ENCODE results near the gene CCL28.
"Not testable (repeated sequence)": the region's sequence is repeated elsewhere in the genome, so short reads cannot be mapped to it uniquely, and the experiment has no call there.

Gene CCL28

DNA sequence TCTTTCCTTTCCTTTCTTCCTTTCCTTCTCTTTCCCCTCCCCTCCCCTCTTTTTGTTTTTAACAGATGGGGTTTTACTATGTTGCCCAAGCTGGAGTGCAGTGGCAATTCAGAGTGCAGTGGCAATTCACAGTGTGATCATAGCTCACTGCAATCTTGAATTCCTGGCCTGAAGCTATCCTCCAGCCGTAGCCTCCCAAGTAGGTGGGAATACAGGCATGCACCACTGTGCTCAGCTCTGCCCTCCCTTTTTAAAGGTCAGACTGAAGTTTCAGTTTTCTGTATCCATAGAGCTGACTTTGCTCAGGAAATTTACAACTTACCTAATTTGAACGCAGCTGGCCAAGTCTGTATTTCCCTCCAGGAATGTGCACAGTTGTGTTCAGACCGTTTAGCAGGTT, 696 bp downstream of the CCL28 start:
- no peak for DNase-seq (ENCODE audit: low read depth)
- H3K4me3 ChIP-seq (ENCODE audit: low read depth, low read length): no peak overlapping the region
- TF ChIP-seq CTCF (IDR thresholded peaks at IDR 0.05; ENCODE audit: control insufficient read depth, extremely low read depth, insufficient read depth): no peak

- DNase-seq (ENCODE audit: low read depth): no peak
- H3K4me3 ChIP-seq (ENCODE audit: low read depth, low read length): no peak overlapping the region
- no peak for TF ChIP-seq CTCF (IDR thresholded peaks at IDR 0.05; ENCODE audit: control insufficient read depth, extremely low read depth, insufficient read depth)
These were observed 1.8 kb downstream of the CCL28 start for GRCh38 chr5:43410414-43410813.

GRCh38 chr5:43409809-43410271, 2.4 kb downstream of the CCL28 start:
- no peak overlapping the region for H3K4me3 ChIP-seq (ENCODE audit: low read depth, low read length)
- TF ChIP-seq CTCF (IDR thresholded peaks at IDR 0.05; ENCODE audit: control insufficient read depth, extremely low read depth, insufficient read depth): no peak
- no peak for DNase-seq (ENCODE audit: low read depth)

GRCh38 chr5:43402524-43403066, 9.6 kb downstream of the CCL28 start:
- DNase-seq (ENCODE audit: low read depth); H3K4me3 ChIP-seq (ENCODE audit: low read depth, low read length): not testable (repeated sequence)

GRCh38 chr5:43401827-43402226, 10.4 kb downstream of the CCL28 start:
- no peak overlapping the region for H3K4me3 ChIP-seq (ENCODE audit: low read depth, low read length)
- DNase-seq (ENCODE audit: low read depth): no peak
- peak; percentile 33 for TF ChIP-seq CTCF (IDR thresholded peaks at IDR 0.05; ENCODE audit: control insufficient read depth, extremely low read depth, insufficient read depth)

DNA sequence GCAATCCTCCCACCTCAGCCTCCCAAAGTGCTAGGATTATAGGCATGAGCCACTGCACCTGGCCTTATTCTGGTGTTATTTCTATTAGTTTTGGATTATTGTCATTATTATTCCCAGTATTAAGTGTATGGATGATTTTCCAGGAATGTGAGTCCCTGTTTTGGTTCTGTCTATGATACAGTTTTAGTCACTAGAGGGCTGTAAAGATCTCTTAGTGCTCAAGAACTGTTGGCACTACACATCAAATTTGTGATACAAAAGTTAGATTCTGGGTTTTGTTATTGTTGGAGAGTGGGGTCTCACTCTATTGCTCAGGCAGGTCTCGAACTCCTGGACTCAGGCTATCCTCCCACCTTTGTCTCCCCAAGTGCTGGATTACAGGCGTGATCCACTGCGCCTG, 12.1 kb downstream of the CCL28 start:
- no peak overlapping the region for H3K4me3 ChIP-seq (ENCODE audit: low read depth, low read length)
- peak; percentile 45 for TF ChIP-seq CTCF (IDR thresholded peaks at IDR 0.05; ENCODE audit: control insufficient read depth, extremely low read depth, insufficient read depth)
- no peak for DNase-seq (ENCODE audit: low read depth)

DNA sequence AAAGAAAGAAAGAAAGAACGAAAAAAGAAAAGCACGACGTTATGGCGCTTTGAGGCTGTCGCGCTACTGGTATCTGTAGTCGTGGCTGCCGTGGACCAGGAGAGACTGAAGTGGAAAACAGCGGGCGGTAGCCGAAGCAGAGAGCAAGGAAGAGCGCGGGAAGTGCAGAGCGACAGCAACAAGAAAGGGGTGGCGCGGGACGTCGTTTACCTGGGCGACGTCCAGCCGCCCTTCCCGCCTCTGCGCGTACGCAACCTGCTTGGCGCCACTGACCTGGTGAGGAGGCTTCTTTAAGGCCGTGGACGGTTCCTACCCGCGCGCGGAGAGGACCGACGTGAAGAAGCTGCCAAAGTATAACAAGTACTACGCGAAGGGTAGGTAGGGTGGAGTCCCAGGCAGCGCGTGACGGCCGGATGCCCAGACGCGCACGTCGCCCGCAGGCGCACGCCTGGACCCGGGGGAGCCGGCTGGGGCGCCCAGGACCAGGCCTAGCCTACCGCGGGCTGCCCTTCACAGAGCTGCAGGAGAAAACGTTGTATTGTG, 15.4 kb downstream of the CCL28 start:
- TF ChIP-seq CTCF (IDR thresholded peaks at IDR 0.05; ENCODE audit: control insufficient read depth, extremely low read depth, insufficient read depth): no peak
- DNase-seq (ENCODE audit: low read depth): no peak
- no peak overlapping the region for H3K4me3 ChIP-seq (ENCODE audit: low read depth, low read length)

Measured in LNCaP clone FGC (cell line).